Smooth muscle cell (in vitro differentiated cells): Measurements from ENCODE around the gene ATXN2. TPM values are rescaled to one million over a fixed set of nuclear protein-coding genes. Genes with fewer than 3 reads are reported as not detected.

Source experiments
- DNase-seq: peaks from one replicate; lab custom pipeline; 2025; ENCODE audit not compliant: unreplicated experiment; lab: John Stamatoyannopoulos, UW
- H2AFZ ChIP-seq: fragments of 200-600 bp; sonication (generic); 2 replicates; pipeline ENCODE4 v1.6.0; 2016; ENCODE audit warnings: antibody characterized with exemption, low read depth, mild to moderate bottlenecking
- H3F3A ChIP-seq: fragments of 200-600 bp; sonication (generic); 2 replicates; pipeline ENCODE4 v1.6.0; 2017; ENCODE audit warnings: antibody characterized with exemption, low read depth
- H3K27ac ChIP-seq: fragments of 200-600 bp; sonication (generic); 2 replicates; pipeline ENCODE4 v1.5.1; 2016; ENCODE audit warnings: low read depth, mild to moderate bottlenecking
- H3K27me3 ChIP-seq: fragments of 200-600 bp; sonication (generic); 2 replicates; pipeline ENCODE4 v1.6.1; 2016; ENCODE audit warnings: low read depth, mild to moderate bottlenecking
- H3K36me3 ChIP-seq: fragments of 200-600 bp; sonication (generic); 2 replicates; pipeline ENCODE4 v1.5.1; 2016; ENCODE audit warnings: low read depth
- H3K4me1 ChIP-seq: fragments of 200-600 bp; sonication (generic); 2 replicates; pipeline ENCODE4 v1.5.1; 2016; ENCODE audit warnings: low read depth
- H3K4me2 ChIP-seq: fragments of 200-600 bp; sonication (generic); 2 replicates; pipeline ENCODE4 v1.6.0; 2016; ENCODE audit warnings: mild to moderate bottlenecking
- H3K4me3 ChIP-seq: fragments of 200-600 bp; sonication (generic); 2 replicates; pipeline ENCODE4 v1.5.1; 2016; ENCODE audit warnings: mild to moderate bottlenecking
- H3K79me2 ChIP-seq: fragments of 200-600 bp; sonication (generic); 2 replicates; pipeline ENCODE4 v1.6.0; 2016; ENCODE audit warnings: low read depth, mild to moderate bottlenecking
- H3K9ac ChIP-seq: fragments of 200-600 bp; sonication (generic); 2 replicates; pipeline ENCODE4 v1.6.0; 2016; ENCODE audit warnings: low read depth
- H3K9me3 ChIP-seq: fragments of 200-600 bp; sonication (generic); replicated peaks from 2 replicates; pipeline ENCODE4 v1.5.1; 2016; ENCODE audit warnings: low read depth
- H4K20me1 ChIP-seq: fragments of 200-600 bp; sonication (generic); 2 replicates; pipeline ENCODE4 v1.6.0; 2016; ENCODE audit warnings: low read depth
- WGBS: methylation state at CpG from one replicate; pipeline ENCODE4 v1.1.7; 2016; ENCODE audit warnings: low lambda C conversion rate; 5-methylcytosine and 5-hydroxymethylcytosine counted together
- polyA plus RNA-seq: library from polyadenylated mRNA; unstranded; fragments of >200 nt; fragmentation: Nextera tagmentation; extraction: Ambion mirVana; gene quantifications from 2 replicates; pipeline ENCODE4 v1.2.1, GENCODE V29; 2016
- total RNA-seq: library from RNA; depleted of rRNA; stranded (reverse); fragments of >200 nt; gene quantifications from 2 replicates; pipeline ENCODE4 v1.2.3, GENCODE V29; 2014
- TF ChIP-seq, protein P1 (sequence below): fragments of 200-600 bp; sonication (generic); IDR thresholded peaks from 2 replicates; pipeline ENCODE4 v1.5.1; 2017; ENCODE audit warnings: borderline replicate concordance, mild to moderate bottlenecking, antibody characterized with exemption; ENCODE audit not compliant: insufficient read depth, poor library complexity, severe bottlenecking

ATXN2 gene
- total and polyA plus RNA-seq, 2 experiments from 2014 or later: 29.3 to 39.6 TPM

DNA sequence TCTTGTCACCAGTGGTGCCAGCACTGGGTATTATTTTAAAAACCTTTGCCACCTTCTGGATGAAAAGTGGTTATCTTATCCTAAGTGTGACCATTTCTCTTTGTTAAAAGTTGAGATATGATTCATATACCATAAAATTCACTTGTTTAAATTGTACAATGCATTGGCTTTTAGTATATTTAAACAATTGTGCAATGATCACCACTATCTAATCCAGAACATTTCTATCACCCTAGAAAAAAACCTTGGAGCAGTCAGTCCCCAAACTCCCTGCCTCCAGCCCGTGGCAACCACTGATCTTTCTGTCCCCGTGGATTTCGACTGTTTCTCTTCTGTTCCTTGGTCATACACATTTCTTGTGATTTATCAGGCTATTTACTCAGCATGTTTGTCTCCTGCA is 165.1 kb downstream of the ATXN2 start:
- H4K20me1 ChIP-seq: peaks cover 46% of the 10 kb centered on the region
- no peak for DNase-seq

DNA sequence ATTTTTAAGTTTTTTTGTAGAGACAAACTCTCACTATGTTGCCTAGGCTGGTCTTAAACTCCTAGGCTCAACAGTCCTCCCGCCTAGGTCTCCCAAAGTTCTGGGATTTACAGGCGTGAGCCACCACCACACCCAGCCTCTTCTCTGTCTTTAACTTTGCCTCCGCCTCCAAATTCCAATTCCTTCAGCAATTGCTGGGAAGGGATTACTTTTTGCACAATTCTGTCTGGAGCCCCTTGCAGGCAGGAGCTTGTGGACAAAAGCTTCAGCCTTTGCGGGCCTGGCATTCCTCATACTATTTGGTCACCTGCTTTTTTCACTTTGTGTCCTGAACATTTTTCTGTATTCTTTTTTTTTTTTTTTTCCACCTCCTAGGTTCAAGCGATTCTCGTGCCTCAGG is 167.3 kb downstream of the ATXN2 start:
- peaks cover 40% of the 10 kb centered on the region for H4K20me1 ChIP-seq
- H3K4me3 ChIP-seq: no peak overlapping the region
- 53% methylated on average over 6 of the region's 6 CpGs for WGBS
- no peaks in the 10 kb centered on the region for H3K9me3 ChIP-seq
- H3K27ac ChIP-seq: peak overlapping the region; percentile 81
- peaks cover 31% of the 10 kb centered on the region for H3K79me2 ChIP-seq
- peaks cover 13% of the 10 kb centered on the region for H3F3A ChIP-seq
- peaks cover 15% of the 10 kb centered on the region for H3K4me1 ChIP-seq
- H3K9ac ChIP-seq: no peak overlapping the region
- H3K4me2 ChIP-seq: peak overlapping the region; percentile 22
- no peak for DNase-seq
- H3K36me3 ChIP-seq: no peaks in the 10 kb centered on the region
- no peaks in the 10 kb centered on the region for H3K27me3 ChIP-seq
- H2AFZ ChIP-seq: no peak overlapping the region
- TF ChIP-seq, protein P1, sequence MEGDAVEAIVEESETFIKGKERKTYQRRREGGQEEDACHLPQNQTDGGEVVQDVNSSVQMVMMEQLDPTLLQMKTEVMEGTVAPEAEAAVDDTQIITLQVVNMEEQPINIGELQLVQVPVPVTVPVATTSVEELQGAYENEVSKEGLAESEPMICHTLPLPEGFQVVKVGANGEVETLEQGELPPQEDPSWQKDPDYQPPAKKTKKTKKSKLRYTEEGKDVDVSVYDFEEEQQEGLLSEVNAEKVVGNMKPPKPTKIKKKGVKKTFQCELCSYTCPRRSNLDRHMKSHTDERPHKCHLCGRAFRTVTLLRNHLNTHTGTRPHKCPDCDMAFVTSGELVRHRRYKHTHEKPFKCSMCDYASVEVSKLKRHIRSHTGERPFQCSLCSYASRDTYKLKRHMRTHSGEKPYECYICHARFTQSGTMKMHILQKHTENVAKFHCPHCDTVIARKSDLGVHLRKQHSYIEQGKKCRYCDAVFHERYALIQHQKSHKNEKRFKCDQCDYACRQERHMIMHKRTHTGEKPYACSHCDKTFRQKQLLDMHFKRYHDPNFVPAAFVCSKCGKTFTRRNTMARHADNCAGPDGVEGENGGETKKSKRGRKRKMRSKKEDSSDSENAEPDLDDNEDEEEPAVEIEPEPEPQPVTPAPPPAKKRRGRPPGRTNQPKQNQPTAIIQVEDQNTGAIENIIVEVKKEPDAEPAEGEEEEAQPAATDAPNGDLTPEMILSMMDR: no peak

More for the DNA sequence above, 165.1 kb downstream of the ATXN2 start:
- Histone ChIP-seq H3K4me1 (peaks cover 15% of the 10 kb centered on the region), H3K9ac (peak overlapping the region; percentile 23), H3F3A (peaks cover 13% of the 10 kb centered on the region), H3K4me2 (peak overlapping the region; percentile 50), H3K9me3 (no peaks in the 10 kb centered on the region), H2AFZ (no peak overlapping the region), H3K4me3 (no peak overlapping the region), H3K79me2 (peaks cover 29% of the 10 kb centered on the region), H3K27ac (peak overlapping the region; percentile 81), H3K27me3 (no peaks in the 10 kb centered on the region), H3K36me3 (no peaks in the 10 kb centered on the region)
- TF ChIP-seq, protein P1: no peak
- 55% methylated on average over 3 of the region's 3 CpGs for WGBS

DNA sequence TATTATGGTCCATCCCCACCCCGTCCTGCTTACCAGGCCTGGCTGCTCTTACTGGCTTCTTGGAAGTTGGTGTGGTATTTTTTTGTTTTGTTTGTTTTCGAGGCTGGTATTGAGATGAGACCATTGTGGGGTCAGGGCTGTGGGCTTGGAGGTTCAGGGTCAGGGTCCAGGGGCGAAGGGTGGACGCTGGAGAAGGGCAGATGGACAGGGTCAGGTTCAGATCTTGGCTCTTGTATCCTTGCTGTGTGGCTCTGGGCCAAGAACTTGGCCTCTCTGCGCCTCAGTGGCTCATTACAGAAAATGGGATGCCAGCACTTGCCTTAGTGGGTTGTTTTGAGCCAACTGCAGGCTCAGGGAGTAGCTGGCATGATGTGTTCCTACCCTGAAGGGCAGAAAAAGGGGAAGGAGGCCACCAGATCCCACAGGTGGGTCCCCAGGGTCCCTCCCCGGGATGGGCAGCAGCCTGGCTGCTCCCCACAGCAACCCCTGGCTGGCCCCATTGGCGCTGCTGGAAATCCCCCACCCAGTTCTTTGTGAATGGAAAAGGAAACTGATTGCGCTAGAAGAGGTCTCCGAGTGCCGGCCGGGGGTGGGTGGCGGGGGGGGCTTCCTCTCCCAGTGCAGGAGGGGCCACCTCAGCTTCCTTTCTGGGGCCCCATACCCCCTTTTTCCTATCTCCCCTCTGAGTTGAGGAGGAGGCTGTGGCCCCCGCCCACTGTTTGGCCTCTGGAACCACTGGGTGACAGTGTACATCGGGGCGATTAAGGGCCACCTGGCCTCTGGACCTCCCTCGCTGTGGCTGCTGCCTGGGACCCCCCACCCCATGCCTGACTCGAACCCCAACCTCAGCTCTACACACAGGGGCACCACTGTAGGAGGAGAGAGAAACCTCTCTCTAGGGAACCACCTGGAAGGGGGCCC is 168.4 kb downstream of the ATXN2 start:
- DNase-seq: no peak
- TF ChIP-seq, protein P1: no peak
- Histone ChIP-seq H3K79me2 (peaks cover 41% of the 10 kb centered on the region), H3K27ac (peak overlapping the region; percentile 81), H3K9me3 (no peaks in the 10 kb centered on the region), H3K36me3 (no peaks in the 10 kb centered on the region), H3K4me3 (no peak overlapping the region), H3K9ac (no peak overlapping the region), H3K27me3 (no peaks in the 10 kb centered on the region), H3K4me1 (peaks cover 15% of the 10 kb centered on the region), H4K20me1 (peaks cover 45% of the 10 kb centered on the region), H3K4me2 (no peak overlapping the region), H2AFZ (no peak overlapping the region), H3F3A (peaks cover 13% of the 10 kb centered on the region)
- WGBS: 91% methylated on average over 16 of the region's 17 CpGs
